GM18507 (cell line): ENCODE measurements around the gene FUNDC1.
"Not testable (repeated sequence)": the region's sequence is repeated elsewhere in the genome, so short reads cannot be mapped to it uniquely, and the experiment has no call there.

Source experiments
- DNase-seq: peaks from one replicate; pipeline ENCODE4 v3.0.0; 2011; ENCODE audit warnings: low read depth; ENCODE audit not compliant: insufficient read length; ENCODE audit errors: extremely low spot score
- FAIRE-seq: peaks from 2 replicates; lab custom pipeline; 2011; peaks lifted over from hg19 to GRCh38; lab: Jason Lieb, UNC

Gene FUNDC1, protein sequence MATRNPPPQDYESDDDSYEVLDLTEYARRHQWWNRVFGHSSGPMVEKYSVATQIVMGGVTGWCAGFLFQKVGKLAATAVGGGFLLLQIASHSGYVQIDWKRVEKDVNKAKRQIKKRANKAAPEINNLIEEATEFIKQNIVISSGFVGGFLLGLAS

DNA sequence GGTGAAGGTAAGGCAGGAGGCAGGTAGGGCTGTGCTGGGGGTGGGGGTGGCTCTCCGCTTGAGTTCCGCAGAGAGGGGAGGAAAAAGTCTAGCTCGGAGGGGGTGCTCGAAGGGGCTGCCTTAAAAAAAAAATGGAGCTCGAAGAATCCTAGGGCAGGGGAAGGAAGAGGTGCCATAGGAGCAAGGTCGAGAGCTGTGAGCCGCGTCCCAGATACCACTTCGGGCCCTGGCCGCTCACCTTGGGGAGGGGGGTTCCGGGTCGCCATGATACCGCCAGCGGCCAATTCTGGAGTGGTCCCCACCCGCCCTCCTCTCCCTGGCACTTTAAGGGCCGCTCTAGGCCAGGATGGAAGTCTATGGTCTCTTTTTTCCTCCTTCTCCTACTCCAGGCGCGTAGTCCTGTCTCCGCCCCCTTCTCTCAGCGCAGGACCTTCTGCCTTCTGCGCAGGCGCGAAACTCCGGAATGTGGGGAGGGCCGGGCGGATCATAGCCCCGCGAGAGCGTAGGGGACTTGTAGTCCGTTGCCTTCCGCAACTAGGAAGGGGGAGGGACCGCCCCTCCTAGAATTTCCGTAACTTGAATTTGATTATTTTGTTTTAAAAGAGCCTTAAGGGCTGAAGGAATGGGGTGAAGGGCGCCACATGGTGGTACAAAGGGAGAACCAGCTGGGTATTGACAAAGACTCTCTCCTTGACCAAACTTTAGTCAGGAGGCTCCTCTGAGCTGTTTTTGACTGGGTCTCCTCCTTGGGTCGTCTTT lies at the start of gene FUNDC1:
FUNDC1 (minus strand) TSS at position 293 of the 759 bp plus-strand sequence; CDS start at position 266, 27 bp downstream.
- DNase-seq (peak; percentile 70), FAIRE-seq (peak; percentile 100)

DNA sequence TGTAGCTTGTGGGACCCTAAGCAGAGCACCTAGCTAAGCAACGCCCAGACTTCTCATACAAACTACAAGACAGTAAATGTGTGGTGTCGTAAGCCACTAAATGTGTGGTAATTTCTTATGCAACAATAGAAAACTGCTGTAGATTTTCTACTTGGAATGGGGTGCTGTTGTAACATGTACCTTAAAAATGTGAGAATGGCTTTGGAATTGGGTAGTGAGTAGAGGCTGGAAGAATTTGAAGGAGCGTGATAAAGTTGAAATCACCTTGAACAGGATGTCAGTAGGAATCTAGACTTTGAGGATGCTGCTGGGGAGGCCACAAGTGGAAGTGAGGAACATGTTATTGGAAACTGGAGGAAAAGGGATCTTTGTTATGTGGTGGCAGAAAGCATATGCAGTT lies 43.2 kb upstream of the FUNDC1 start:
- no peak for FAIRE-seq

DNA sequence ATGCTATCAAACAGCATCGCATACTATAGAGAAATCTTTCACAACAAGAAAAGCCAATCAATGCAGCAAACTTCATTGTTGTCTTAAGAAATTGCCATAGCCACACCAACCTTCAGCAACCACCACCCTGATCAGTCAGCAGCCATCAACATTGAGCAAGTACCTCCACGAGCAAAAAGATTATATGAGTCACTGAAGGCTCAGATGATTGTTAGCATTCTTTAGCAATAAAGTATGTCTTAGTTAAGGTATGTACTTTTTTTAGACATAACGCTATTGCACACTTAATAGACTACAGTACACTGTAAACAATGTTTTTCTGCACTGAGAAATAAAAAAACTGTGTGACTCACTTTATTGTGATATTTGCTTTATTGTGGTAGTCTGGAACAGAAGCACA lies 37.8 kb upstream of the FUNDC1 start:
- FAIRE-seq: no peak
- DNase-seq: no peak

More for the DNA sequence above, 43.2 kb upstream of the FUNDC1 start:
- DNase-seq: no peak

DNA sequence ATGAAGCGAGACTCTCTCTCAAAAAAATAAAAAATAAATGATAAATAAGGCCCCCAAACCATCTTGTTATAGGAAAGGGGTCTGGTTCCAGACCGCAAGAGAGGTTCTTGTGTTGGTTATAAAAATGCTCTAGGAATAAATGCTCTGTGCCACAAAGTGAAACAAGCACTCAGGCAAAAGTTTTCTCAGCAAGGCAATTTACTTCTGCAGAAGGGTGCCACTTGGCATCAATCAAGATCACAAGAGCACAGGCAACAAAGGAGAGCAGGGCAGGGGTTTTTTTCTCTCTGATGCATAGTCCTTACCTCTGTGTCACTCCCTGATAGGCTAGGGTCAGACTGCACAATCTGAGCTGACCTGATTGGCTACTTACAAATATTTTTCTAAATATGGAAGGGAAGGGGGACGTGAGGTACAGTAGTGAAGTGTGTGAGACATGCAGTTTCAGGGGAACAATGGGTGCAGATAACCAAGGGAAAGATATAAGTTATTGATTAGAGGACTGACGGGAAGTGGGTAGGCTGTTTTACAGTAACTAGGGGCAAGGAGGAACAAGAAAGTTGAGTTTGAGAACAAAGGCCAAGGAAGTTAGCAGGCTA lies 29.8 kb upstream of the FUNDC1 start:
- DNase-seq: no peak
- no peak for FAIRE-seq

DNA sequence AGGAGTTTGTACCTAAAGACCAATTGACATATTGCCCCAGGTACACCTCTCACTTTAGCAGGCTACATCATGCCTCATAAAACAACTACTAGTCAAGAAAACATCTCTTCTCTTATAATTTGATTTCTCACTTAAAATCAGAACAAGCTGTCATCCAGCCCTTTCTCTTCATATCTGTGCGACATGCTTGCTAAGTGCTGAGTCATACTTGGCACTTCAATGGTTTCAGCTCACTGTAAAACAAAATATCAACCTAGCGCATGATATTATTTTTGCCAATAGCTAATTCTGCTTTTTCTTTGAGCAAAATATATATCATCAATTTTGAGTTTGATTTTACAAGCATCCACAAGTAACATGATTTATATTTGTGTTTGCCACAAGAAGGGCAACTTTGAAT lies 27.9 kb upstream of the FUNDC1 start:
- FAIRE-seq: peak; percentile 51

DNA sequence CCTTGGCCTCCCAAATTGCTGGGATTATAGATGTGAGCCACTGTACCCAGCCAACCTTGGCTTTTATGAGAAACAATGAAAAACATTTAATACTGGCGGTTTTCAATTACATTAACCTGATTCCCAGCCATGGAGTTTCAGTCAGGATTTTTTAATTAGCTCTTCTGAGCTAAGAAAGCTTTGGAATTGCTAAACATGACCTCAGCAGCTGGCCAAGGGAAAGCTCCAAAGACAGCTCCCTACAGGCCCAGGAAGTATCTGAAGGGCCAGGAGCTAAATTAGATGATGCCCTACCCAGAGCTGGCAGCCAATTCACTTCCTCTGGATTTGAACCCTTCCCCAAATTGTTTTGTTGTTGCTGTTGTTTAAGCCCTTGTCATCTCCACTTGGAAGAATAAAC lies 26.5 kb upstream of the FUNDC1 start:
- no peak for DNase-seq
- no peak for FAIRE-seq

More for the DNA sequence above, 27.9 kb upstream of the FUNDC1 start:
- DNase-seq: no peak

DNA sequence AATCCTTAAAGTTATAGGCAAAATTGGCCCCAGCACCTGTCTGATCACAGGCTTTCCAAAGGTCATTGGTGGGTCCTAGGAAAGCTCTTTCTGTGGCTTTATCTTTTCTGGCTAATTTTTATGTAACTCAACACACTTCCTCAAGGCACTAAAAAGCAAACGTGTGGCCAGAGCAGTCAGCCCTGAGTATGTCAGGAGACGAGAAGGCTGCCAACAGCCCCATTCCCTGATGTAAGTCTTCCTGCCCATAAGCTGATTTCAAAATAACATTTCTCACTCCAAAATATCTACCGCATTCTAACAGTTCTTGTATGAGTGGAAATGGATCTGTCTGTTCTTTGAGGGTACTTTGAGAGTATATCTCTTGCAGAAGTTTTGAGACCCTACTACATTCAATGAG lies 25.5 kb upstream of the FUNDC1 start:
- DNase-seq (no peak), FAIRE-seq (no peak)

DNA sequence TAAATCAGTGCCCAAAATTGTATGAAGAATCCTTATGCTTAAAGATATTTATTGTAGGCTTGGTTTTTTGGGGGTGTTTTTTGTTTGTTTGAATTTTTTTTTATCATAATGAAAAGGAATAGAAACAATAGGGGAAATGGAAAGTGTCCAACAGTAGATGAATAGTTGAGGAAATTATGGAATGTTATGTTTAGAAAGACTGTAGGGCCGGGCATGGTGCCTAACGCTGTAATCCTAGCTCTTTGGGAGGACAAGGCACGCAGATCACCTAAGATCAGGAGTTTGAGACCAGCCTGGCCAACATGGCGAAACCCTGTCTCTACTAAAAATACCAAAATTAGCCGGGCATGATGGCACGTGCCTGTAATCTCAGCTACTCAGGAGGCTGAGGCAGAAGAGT lies 19.2 kb upstream of the FUNDC1 start:
- DNase-seq, FAIRE-seq: not testable (repeated sequence)

DNA sequence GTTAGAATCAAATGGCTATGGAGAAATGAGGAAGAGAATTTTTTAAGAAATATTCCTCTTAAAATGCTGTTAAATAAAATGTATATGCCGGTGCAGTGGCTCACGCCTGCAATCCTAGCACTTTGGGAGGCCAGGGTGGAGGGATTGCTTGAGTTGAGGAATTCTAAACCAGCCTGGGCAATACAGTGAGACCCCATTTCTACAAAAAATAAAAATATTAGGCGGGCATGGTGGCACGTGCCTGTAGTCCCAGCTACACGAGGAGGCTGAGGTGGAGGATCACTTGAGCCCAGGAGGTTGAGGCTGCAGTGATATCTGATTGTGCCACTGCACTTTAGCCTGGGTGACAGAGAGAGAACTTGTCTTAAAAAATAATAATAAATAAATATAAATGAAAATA lies 7.9 kb upstream of the FUNDC1 start:
- DNase-seq (no peak), FAIRE-seq (no peak)

DNA sequence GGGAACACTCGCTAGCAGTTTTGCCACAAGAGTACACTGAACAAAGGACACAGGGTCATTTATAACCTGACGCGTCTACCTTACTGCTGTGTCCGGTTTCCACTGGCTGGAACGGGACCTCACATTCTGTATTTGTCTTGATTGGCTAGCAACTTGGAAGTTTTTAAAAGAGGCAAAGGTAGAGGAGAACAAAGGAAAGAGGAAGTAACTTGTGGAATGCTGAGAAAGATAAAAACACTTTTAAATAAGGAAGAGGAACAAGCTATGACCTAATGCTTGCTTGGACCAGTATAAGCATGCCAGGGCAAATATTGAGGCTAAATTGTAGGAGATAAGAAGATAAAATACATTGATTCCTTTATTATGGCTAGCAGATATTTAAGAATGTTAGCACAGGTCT lies 2.8 kb upstream of the FUNDC1 start:
- DNase-seq, FAIRE-seq: not testable (repeated sequence)

DNA sequence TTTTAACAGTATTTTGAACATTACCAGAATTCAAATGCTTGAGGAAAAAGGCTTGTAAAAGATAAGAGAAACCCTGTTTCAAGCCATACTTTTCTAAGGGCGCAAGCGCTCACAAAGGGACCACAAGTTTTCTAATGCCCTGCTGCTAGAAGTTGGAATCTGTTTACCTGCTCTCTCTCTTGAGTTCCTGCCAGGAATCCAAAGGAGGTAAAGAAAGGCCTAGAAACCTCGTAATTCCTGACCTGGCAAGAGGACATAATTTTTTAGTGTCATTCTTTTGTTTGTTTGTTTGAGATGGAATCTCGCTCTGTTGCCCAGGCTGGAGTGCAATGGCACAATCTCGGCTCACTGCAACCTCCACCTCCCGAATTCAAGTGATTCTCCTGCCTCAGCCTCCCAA lies 1.4 kb upstream of the FUNDC1 start:
- DNase-seq (no peak), FAIRE-seq (no peak)

DNA sequence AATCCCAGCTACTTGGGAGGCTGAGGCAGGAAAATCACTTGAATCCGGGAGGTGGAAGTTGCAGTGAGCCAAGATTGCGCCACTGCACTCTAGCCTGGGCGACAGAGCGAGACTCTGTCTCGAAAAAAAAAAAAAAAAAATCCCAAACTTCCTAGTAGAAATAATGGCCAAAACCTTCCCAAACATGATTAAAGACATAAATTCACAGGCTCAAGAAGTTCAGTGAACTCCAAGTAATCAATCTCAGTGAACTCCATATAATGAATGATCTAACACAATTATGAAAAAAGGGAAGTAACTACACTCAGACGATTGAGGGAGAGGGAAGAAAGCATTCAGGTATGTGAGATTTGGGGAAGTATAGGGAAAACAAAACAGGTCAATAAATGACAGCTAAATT lies 6.5 kb downstream of the FUNDC1 start:
- FAIRE-seq: no peak
- DNase-seq: no peak

DNA sequence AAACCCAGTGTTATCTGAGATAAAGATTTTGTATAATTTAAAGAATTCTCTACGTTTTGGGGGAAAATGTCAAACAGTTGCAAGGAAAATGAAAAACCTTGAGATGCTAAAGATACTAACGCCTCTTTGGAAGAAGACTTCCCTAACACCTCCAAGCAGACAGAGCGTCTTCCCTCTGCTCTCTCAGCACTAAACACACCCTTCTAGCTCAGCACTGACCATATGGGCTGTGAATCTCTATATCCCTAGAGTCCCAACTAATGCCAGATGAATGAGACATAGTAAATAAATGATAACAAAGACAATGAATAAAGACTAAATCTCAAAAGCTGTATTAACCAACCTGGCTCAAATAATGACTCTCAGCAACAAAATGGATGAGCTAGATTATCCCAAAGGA lies 13.3 kb downstream of the FUNDC1 start:
- FAIRE-seq (no peak), DNase-seq (no peak)

DNA sequence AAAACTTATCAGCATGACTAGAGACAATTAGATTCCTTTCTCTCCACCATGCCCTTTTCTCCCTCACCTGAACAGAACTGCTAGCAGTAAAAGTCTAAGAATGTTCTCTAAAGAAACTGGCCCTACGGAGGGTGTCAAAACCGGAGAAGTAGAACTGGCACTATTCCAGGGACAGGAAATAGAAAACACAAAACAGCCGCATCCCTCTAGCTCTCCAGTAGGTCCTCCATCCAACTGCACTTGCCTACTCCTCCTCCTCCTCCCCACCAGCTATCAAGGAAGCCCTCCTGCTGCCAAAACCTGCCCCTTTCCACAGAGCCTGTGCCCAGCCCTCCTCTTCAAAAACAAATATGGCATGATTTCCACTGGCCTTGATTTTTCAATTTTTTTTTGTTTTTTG lies 28.4 kb downstream of the FUNDC1 start:
- FAIRE-seq (no peak), DNase-seq (no peak)

DNA sequence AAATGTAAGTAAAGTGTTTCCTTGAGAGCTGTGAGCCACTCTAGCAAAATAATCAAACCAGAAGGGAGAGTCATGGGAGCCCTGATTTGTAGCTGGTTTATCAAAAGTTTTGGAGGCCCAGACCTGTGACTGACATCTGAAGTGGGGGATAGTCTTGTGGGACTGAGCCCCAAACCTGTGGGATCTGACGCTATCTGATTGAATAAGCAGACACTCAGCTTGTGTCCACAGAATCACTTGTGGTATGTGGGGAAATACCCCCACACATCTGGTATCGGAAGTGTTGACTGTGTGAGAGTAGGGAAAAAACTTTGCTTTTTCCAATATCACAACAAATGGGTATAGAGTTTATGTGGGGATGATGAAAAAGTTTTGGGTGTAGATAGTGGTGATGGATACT lies 35.4 kb downstream of the FUNDC1 start:
- DNase-seq (no peak), FAIRE-seq (peak; percentile 26)

DNA sequence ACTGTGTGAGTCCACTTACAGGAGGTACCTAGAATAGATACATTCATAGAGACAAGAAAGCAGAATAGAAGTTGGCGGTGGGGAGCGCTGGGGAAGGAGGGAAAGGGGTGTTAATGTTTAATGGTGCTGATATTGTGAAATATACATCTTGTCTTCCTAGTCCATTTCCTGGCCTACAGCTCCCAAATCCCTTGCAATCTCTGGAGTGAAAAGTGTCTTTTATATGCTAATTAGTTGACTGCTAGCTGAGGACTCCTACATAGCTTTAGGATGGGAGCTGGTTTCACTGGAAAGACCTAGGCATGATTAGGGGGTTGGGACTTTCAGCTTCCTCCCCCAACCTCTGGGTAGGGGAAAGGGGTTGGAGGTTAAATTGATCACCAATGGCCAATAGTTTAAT lies 36.0 kb downstream of the FUNDC1 start:
- no peak for FAIRE-seq
- DNase-seq: no peak

DNA sequence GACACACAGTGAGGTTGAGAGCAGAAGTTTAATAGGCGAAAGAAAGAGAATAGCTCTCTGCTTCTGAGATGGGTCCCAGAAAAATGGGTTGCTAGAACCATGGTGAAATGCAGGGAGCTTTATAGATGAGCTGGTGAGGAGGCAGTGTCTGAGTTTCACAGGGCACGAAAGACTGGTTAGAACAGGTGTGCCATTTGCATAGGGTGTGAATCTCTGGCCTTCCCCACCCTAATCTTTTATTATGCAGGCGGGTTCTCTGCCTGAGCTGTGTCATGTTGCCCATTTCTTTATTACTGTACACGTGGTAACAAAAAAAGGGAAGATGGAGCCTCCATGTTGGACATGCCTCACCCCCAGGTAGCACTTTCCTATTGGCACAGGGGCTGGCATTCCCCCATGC lies 39.1 kb downstream of the FUNDC1 start:
- DNase-seq (no peak), FAIRE-seq (no peak)

DNA sequence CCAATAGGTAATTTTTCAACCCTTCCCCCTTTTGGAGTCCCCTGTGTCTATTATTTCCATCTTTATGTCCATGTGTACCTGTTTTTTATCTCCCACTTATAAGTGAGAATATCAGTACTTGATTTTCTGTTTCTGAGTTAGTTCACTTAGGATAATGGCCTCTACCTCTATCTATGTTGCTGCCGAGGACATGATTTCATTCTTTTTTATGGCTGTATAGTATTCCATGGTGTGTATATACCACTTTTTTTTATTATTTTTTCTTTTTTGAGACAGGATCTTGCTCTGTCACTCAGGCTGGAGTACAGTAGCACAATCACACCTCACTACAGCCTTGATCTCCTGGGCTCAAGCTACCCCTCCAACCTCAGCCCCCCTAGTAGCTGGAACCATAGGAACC lies 47.6 kb downstream of the FUNDC1 start:
- DNase-seq (no peak), FAIRE-seq (no peak)

DNA sequence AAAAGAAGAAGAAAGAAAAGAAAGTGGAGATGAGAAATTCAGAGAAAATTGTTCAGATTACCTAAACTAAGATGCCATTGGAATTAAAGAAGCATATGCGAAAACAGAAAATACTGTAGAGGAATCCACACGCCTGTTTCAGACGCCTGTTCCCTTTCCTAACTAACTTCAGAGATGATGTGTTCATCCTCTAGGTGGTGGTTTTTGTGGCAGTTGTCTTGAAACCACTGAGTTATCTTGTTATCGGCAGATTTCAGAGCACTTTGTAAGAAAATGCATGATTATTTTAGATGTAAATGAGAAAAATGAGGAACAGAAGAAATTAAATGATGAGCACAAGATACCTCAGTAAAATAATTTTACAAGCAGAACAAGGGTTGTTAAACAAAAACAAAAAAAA lies 48.3 kb downstream of the FUNDC1 start:
- no peak for DNase-seq

DNA sequence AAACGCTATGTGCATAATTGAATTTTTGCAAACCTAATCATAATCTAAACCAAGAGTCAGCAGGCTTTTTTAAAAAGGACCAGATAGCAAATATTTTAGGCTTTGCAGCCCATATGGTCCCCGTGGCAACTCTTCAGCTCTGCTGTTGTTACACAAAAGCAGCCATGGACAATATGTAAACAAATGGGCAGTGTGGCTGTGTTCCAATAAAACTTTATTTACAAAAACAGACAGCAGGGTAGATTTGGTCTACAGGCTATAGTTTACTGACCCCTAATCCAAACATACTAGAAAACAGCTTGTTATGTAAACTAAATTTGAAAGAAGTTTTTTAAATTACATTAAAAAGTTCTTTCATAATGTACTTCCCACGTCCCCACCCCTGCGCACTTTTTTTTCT lies 53.1 kb downstream of the FUNDC1 start:
- FAIRE-seq: no peak

More for the DNA sequence above, 48.3 kb downstream of the FUNDC1 start:
- no peak for FAIRE-seq

DNA sequence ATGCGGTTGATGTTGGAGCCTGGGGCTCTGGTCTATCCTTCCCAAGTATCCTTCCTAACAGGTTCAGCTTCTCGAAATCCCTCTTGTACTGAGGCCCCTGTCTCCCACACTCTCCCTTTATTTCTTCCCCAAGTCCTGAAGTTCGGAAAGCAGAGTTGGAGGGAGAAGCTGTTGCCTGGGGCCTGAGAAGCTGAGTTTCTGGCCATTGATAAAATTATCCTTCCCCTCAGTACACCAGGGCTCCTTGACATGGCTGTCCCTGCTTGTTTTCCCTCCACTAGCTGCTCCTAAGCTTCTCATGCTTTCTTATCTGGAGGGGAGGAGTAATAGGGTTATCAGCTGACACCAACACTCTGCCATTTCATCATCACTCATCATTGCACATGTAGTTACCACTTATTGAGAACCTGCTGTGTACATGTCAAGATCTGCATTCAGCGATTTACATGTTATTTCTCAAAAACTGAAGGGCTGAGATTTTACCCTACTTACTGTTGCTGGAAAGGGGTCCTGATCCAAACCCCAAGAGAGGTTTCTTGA lies 58.0 kb downstream of the FUNDC1 start:
- DNase-seq: no peak
- FAIRE-seq: no peak

More for the DNA sequence above, 53.1 kb downstream of the FUNDC1 start:
- no peak for DNase-seq
